GM18951 (cell line): ENCODE data around the gene TRAF3IP1.

Source experiments
- POLR2A ChIP-seq: IDR thresholded peaks from 4 replicates; pipeline ENCODE4 v1.6.1; 2011; ENCODE audit warnings: mild to moderate bottlenecking; ENCODE audit not compliant: insufficient read length, insufficient read depth; ENCODE audit errors: extremely low read depth
- in situ Hi-C: fragments of 300-500 bp; cut with MboI; formaldehyde crosslinking; loops from one replicate; pipeline ENCODE4 v1.12.0; 2022; ENCODE audit warnings: low sequenced_read_pairs, mixed read lengths, inconsistent platforms; ENCODE audit not compliant: unreplicated experiment

Gene TRAF3IP1

GRCh38 chr2:238346544-238346943 lies 26.2 kb downstream of the TRAF3IP1 start:
- no peak for TF ChIP-seq POLR2A

GRCh38 chr2:238350150-238350897 lies 30.0 kb downstream of the TRAF3IP1 start:
- no peak for TF ChIP-seq POLR2A
- in situ Hi-C loops, result loop anchor here (25.0 kb wide), 1 partner anchor 437 kb away; no protein-coding TSS in a partner anchor

More at GRCh38 chr2:238346544-238346943, 26.2 kb downstream of the TRAF3IP1 start:
- in situ Hi-C loops, result no loop called here

GRCh38 chr2:238351315-238351714 lies 31.0 kb downstream of the TRAF3IP1 start:
- in situ Hi-C loops, result loop anchor here (25.0 kb wide), 1 partner anchor 436 kb away; no protein-coding TSS in a partner anchor
- no peak for TF ChIP-seq POLR2A

- in situ Hi-C loops, result loop anchor here (25.0 kb wide), 1 partner anchor 435 kb away; no protein-coding TSS in a partner anchor
- TF ChIP-seq POLR2A, result no peak
Observed at GRCh38 chr2:238352361-238352760, 32.0 kb downstream of the TRAF3IP1 start.

GRCh38 chr2:238358769-238359168 lies 38.5 kb downstream of the TRAF3IP1 start:
- in situ Hi-C loops, result loop anchor here (25.0 kb wide), 1 partner anchor 429 kb away; no protein-coding TSS in a partner anchor
- no peak for TF ChIP-seq POLR2A

GRCh38 chr2:238359403-238359802 lies 39.1 kb downstream of the TRAF3IP1 start:
- in situ Hi-C loops, result loop anchor here (25.0 kb wide), 1 partner anchor 428 kb away; no protein-coding TSS in a partner anchor
- TF ChIP-seq POLR2A, result no peak

GRCh38 chr2:238361877-238362276 lies 41.6 kb downstream of the TRAF3IP1 start:
- in situ Hi-C loops, result loop anchor here (25.0 kb wide), 1 partner anchor 425 kb away; no protein-coding TSS in a partner anchor
- no peak for TF ChIP-seq POLR2A

- in situ Hi-C loops, result loop anchor here (25.0 kb wide), 1 partner anchor 425 kb away; no protein-coding TSS in a partner anchor
- no peak for TF ChIP-seq POLR2A
Observed at GRCh38 chr2:238362626-238363025, 42.3 kb downstream of the TRAF3IP1 start.

GRCh38 chr2:238369591-238370040 lies 49.3 kb downstream of the TRAF3IP1 start:
- in situ Hi-C loops, result loop anchor here (25.0 kb wide), 1 partner anchor 418 kb away; no protein-coding TSS in a partner anchor
- no peak for TF ChIP-seq POLR2A

GRCh38 chr2:238370094-238370822 lies 49.9 kb downstream of the TRAF3IP1 start:
- in situ Hi-C loops, result loop anchor here (25.0 kb wide), 1 partner anchor 417 kb away; no protein-coding TSS in a partner anchor
- TF ChIP-seq POLR2A, result no peak

GRCh38 chr2:238370823-238371372 lies 50.6 kb downstream of the TRAF3IP1 start:
- in situ Hi-C loops, result loop anchor here (25.0 kb wide), 1 partner anchor 416 kb away; no protein-coding TSS in a partner anchor
- TF ChIP-seq POLR2A, result no peak

GRCh38 chr2:238372277-238372676 lies 52.0 kb downstream of the TRAF3IP1 start:
- in situ Hi-C loops, result loop anchor here (25.0 kb wide), 1 partner anchor 415 kb away; no protein-coding TSS in a partner anchor

GRCh38 chr2:238376884-238377391 lies 56.6 kb downstream of the TRAF3IP1 start:
- in situ Hi-C loops, result no loop called here
- TF ChIP-seq POLR2A, result no peak
